Transverse colon (tissue), 4 donors: ENCODE results near the gene PGM2. TPM values are rescaled to one million over a fixed set of nuclear protein-coding genes. Genes with fewer than 3 reads are reported as not detected.

Experiments
- DNase-seq: peaks from one replicate; pipeline ENCODE4 v3.0.0-alpha.2; 2019
- H3K27ac ChIP-seq, 4 donors: fragments of 200-600 bp; sonication (generic); 2 replicates each; pipeline ENCODE4 v1.5.1; 2016 to 2018; ENCODE audit warnings: inconsistent platforms in 4 of 4
- H3K27me3 ChIP-seq: fragments of 200-600 bp; sonication (generic); 2 replicates; pipeline ENCODE4 v1.5.1; 2017; ENCODE audit warnings: inconsistent platforms
- H3K36me3 ChIP-seq, 4 donors: fragments of 200-600 bp; sonication (generic); 2 replicates each; pipeline ENCODE4 v1.5.1; 2017 to 2019; ENCODE audit warnings: inconsistent platforms in 4 of 4
- H3K4me1 ChIP-seq, 4 donors: fragments of 200-600 bp; sonication (generic); 2 replicates each; pipeline ENCODE4 v1.5.1; 2017 to 2020; ENCODE audit warnings: inconsistent platforms in 4 of 4
- H3K4me3 ChIP-seq, 4 donors: fragments of 200-600 bp; sonication (generic); 1 replicate in 1 of 4; 2 replicates in 3 of 4; pipeline versions ENCODE4 v1.5.1 to v1.6.1; 2017 to 2019; ENCODE audit warnings: inconsistent platforms in 4 of 4
- H3K9me3 ChIP-seq, 2 donors: fragments of 200-600 bp; sonication (generic); 2 replicates each; pipeline ENCODE4 v1.5.1; 2017 to 2019; ENCODE audit warnings: inconsistent platforms in 2 of 2
- EP300 ChIP-seq: sonication (generic); formaldehyde crosslinking; IDR thresholded peaks from one replicate; pipeline ENCODE4 v1.6.1; 2017; ENCODE audit warnings: antibody characterized with exemption, low read depth
- POLR2A ChIP-seq: fragments of 450-650 bp; IDR thresholded peaks from one replicate; pipeline ENCODE4 v1.6.1; 2016; ENCODE audit warnings: antibody characterized with exemption, mild to moderate bottlenecking, moderate library complexity
- POLR2AphosphoS5 ChIP-seq, 3 donors: sonication (generic); formaldehyde crosslinking; IDR thresholded peaks; one replicate each; pipeline ENCODE4 v1.6.1; 2016; ENCODE audit warnings: antibody characterized with exemption in 3 of 3
- WGBS, 2 donors: methylation state at CpG; one replicate each; pipeline ENCODE4 v1.1.5; 2018; ENCODE audit warnings: low coverage in 1 of 2; 5-methylcytosine and 5-hydroxymethylcytosine counted together
- in situ Hi-C, 4 donors: fragments of 200-750 bp; cut with MboI; loops; one replicate each; pipeline versions ENCODE4 v1.15.0 to v1.15.1; 2017; ENCODE audit warnings: low sequenced_read_pairs in 3 of 4, low pct_ligation_motif_present in 1 of 4, low pct_unique_long_range_greater_than_20kb in 1 of 4
- intact Hi-C: fragments of 100-400 bp; cut with DNase I; formaldehyde crosslinking; loops from one replicate; pipeline ENCODE4 v1.15.1; 2023; ENCODE audit warnings: low total_unique reads
- total RNA-seq, 4 donors: library from RNA; depleted of rRNA; stranded (reverse); fragments of >200 nt; gene quantifications; one replicate each; pipeline ENCODE4 v1.1.0, GENCODE V29; 2016
- TF ChIP-seq, protein P1 (sequence below), 5 experiments: fragments of 200-600 bp in 3 of 5; fragments of 450-650 bp in 2 of 5; sonication (generic) in 3 of 5; IDR thresholded peaks; 1 replicate in 2 of 5; 2 replicates in 3 of 5; pipeline ENCODE4 v1.5.1; 2016 to 2017; ENCODE audit warnings: antibody characterized with exemption in 5 of 5, inconsistent platforms in 3 of 5, mild to moderate bottlenecking in 2 of 5, moderate library complexity in 1 of 5

The PGM2 gene
- total RNA-seq, 4 donors from 2014 or later = 5.8 to 21.0 (median 14.7) TPM

DNA sequence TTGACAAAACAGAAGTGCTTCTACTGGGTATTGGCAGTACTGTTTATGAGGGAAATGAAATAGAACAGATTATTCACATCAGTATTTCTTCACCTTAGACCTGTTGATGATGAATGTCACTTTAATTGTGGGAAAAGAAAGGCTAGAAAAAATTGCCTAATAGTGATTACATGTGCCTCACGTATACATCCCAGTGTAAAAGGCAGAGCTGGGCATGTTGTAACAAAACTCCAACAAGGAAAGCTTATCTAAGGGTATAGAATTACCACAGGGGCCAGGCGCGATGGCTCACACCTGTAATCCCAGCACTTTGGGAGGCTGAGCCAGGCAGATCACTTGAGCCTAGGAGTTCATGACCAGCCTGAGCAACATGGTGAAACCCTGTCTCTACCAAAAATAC is 4.2 kb downstream of the PGM2 start:
- H3K9me3 ChIP-seq = no peaks in the 10 kb centered on the region
- peaks cover 0 to 14% (median 3%) of the 10 kb centered on the region in 4 donors for H3K36me3 ChIP-seq
- in situ Hi-C loops = no loop called here
- no peak overlapping the region for H3K27ac ChIP-seq
- no peak for TF ChIP-seq EP300
- TF ChIP-seq, protein P1, sequence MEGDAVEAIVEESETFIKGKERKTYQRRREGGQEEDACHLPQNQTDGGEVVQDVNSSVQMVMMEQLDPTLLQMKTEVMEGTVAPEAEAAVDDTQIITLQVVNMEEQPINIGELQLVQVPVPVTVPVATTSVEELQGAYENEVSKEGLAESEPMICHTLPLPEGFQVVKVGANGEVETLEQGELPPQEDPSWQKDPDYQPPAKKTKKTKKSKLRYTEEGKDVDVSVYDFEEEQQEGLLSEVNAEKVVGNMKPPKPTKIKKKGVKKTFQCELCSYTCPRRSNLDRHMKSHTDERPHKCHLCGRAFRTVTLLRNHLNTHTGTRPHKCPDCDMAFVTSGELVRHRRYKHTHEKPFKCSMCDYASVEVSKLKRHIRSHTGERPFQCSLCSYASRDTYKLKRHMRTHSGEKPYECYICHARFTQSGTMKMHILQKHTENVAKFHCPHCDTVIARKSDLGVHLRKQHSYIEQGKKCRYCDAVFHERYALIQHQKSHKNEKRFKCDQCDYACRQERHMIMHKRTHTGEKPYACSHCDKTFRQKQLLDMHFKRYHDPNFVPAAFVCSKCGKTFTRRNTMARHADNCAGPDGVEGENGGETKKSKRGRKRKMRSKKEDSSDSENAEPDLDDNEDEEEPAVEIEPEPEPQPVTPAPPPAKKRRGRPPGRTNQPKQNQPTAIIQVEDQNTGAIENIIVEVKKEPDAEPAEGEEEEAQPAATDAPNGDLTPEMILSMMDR (IDR thresholded peaks at IDR 0.05) = no peak
- no peak for TF ChIP-seq POLR2A
- TF ChIP-seq POLR2AphosphoS5 (IDR thresholded peaks at IDR 0.05) = no peak
- WGBS, 2 donors = 89 to 93% methylated on average over 1 to 3 of the region's 3 CpGs
- H3K27me3 ChIP-seq = no peaks in the 10 kb centered on the region
- no peak overlapping the region for H3K4me3 ChIP-seq
- no peak for DNase-seq
- intact Hi-C loops = no loop called here
- H3K4me1 ChIP-seq = peaks cover 10 to 22% (median 15%) of the 10 kb centered on the region in 4 donors

DNA sequence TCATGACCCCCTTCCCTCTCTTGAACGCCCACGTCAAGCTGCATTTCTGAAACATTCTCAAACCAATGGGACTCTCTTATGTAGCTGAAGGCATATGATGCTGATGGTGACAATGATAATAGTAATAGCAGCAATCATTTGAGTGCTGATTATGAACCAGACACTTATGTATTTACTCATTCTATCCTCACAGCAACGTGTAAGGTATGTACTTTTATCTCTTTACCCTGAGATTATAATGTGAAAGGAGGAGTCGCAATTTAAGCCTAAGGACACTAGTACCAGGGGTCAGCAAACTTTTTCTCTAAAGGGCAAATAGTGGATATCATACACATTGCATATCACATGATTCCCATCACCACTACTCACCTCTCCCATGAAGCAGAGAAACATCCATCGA is 8.5 kb downstream of the PGM2 start:
- no peak for DNase-seq
- intact Hi-C loops = no loop called here
- H3K27ac ChIP-seq = no peak overlapping the region
- no peaks in the 10 kb centered on the region for H3K27me3 ChIP-seq
- H3K4me1 ChIP-seq = peaks cover 0 to 6% (median 0%) of the 10 kb centered on the region in 4 donors
- H3K36me3 ChIP-seq = peaks cover 0 to 13% (median 6%) of the 10 kb centered on the region in 4 donors
- H3K4me3 ChIP-seq = no peak overlapping the region
- no peaks in the 10 kb centered on the region for H3K9me3 ChIP-seq
- in situ Hi-C loops = no loop called here
- 79 to 80% methylated on average over 5 of the region's 5 CpGs for WGBS, 2 donors
- TF ChIP-seq POLR2A (no peak), POLR2AphosphoS5 (IDR thresholded peaks at IDR 0.05) (no peak), EP300 (no peak)
- TF ChIP-seq, protein P1 (IDR thresholded peaks at IDR 0.05) = no peak

DNA sequence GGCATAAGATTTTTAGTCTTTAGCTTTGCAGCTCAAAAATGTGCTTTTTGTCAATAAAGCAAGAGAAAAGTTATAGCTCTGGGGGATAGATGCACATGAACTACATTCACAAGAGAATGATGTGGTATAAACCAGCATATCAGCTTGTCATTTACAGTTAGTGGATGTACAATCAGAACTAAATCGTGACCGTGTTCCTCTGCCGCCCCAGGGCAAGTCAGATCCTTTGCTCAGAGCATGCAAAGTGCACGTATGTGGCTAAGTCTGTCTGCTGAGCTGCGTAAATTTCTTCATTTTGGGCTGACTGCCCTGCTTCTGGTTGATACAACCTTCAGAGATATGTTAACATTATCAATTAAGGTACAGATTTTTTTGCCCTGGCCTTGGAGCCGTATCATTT is 9.3 kb downstream of the PGM2 start:
- Histone ChIP-seq H3K36me3 (peaks cover 0 to 18% (median 3%) of the 10 kb centered on the region in 4 donors), H3K27ac (no peak overlapping the region)
- no peak for DNase-seq

DNA sequence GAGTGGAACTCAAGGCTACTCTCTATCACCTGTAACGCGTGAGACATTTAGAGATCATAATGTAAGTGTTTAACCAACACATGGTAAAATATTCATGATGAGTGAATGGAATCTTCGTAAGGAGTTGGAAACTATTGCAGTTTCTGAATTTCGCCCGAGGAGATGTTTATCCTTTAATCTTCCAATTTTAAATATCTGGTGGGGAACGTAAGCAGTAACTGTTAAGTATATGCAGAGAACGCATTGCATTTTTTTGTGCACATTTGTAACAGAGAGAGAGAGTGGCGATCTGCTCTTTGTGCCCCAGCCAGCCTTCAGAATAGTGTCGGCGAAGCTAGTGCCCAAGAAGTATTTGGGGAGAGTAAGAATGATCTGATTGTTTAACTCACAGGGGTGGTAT is 9.8 kb downstream of the PGM2 start:
- H3K27me3 ChIP-seq = no peaks in the 10 kb centered on the region
- H3K36me3 ChIP-seq = peaks cover 0 to 18% (median 3%) of the 10 kb centered on the region in 4 donors
- TF ChIP-seq, protein P1 (IDR thresholded peaks at IDR 0.05) = no peak
- TF ChIP-seq POLR2AphosphoS5 (IDR thresholded peaks at IDR 0.05) (no peak), POLR2A (no peak), EP300 (no peak)
- H3K27ac ChIP-seq = no peak overlapping the region
- intact Hi-C loops (no loop called here), in situ Hi-C loops (no loop called here)
- H3K9me3 ChIP-seq = no peaks in the 10 kb centered on the region
- H3K4me3 ChIP-seq = no peak overlapping the region
- H3K4me1 ChIP-seq = peaks cover 0 to 6% (median 0%) of the 10 kb centered on the region in 4 donors
- 87 to 95% methylated on average over 8 to 10 of the region's 10 CpGs for WGBS, 2 donors
- DNase-seq = no peak

More for the DNA sequence above, 9.3 kb downstream of the PGM2 start:
- intact Hi-C loops = no loop called here
- no peak for TF ChIP-seq POLR2A
- TF ChIP-seq, protein P1 (IDR thresholded peaks at IDR 0.05) = no peak
- no peak for TF ChIP-seq EP300
- TF ChIP-seq POLR2AphosphoS5 (IDR thresholded peaks at IDR 0.05) = no peak
- H3K27me3 ChIP-seq = no peaks in the 10 kb centered on the region
- no peak overlapping the region for H3K4me3 ChIP-seq
- H3K9me3 ChIP-seq = no peaks in the 10 kb centered on the region
- in situ Hi-C loops = no loop called here
- peaks cover 0 to 6% (median 0%) of the 10 kb centered on the region in 4 donors for H3K4me1 ChIP-seq
- 0 to 80% methylated on average over 1 to 6 of the region's 6 CpGs for WGBS, 2 donors
